ENCODE data around the gene ADTRP.

The ADTRP gene

DNA sequence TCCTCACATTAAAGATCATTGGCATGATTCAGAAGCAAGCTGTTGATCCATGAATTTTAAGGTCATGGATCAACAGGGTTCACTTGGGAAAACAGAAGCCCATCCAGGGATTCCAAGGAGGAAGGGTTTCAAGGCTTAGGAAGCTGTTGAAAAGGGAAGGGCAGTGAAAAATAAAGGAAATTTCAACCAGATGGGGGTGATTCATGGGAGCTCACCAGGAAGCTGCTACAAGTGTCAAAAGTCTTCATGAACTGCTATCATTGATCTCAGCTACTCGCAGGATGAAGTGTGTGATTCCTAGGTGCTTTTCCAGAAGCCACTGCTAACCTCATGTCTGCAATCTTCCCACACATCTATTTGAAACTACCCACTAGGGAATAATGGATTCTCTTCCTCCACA, 26.2 kb downstream of the ADTRP start:
- no peak overlapping the region for H4K8ac ChIP-seq (ENCODE audit: low read depth, low read length)

DNA sequence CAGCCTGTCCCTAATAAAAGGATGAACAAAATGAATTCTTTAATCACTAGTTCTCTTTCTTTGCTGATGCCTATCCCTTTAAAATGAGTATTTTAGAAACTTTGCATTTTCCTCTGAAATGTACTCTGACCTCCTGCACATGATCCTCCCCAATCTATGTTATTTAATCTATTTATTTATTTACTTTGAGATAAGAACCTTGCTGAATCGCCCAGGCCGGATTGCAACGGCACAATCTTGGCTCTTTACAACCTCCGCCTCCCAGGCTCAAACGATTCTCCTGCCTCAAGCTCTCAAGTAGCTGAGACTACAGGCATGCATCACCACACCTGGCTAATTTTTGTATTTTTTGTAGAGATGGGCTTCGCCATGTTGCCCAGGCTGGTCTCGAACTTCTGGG, 27.9 kb downstream of the ADTRP start:
- no peak overlapping the region for H3K27ac ChIP-seq (ENCODE audit: low read depth, low read length)
- no peak overlapping the region for H4K5ac ChIP-seq (ENCODE audit: low read length)
- H2BK120ac ChIP-seq (ENCODE audit: low read depth, low read length), result no peak overlapping the region
- DNase-seq, result no peak
- H3K79me2 ChIP-seq (ENCODE audit: control insufficient read depth, insufficient read depth, low read length), result no peaks in the 10 kb centered on the region
- H2AK5ac ChIP-seq (ENCODE audit: low read length), result no peak overlapping the region
- H3K79me1 ChIP-seq (ENCODE audit: low read length), result no peaks in the 10 kb centered on the region
- no CpG with 5 or more reads among the region's 7 CpGs for WGBS (ENCODE audit: extremely low coverage, insufficient coverage, low lambda C conversion rate)
- no peak overlapping the region for H2BK5ac ChIP-seq (ENCODE audit: low read length)
- no peak overlapping the region for H2BK15ac ChIP-seq (replicated peaks; ENCODE audit: low read depth)
- no peaks in the 10 kb centered on the region for H3K27me3 ChIP-seq (ENCODE audit: insufficient read depth, low read length, poor library complexity)
- no peaks in the 10 kb centered on the region for H3K36me3 ChIP-seq (ENCODE audit: control insufficient read depth, insufficient read depth, low read length)
- H3K4me3 ChIP-seq (ENCODE audit: low read length), result no peak overlapping the region
- H3K4ac ChIP-seq (ENCODE audit: low read depth, low read length), result no peak overlapping the region
- H3K56ac ChIP-seq (ENCODE audit: low read length), result no peak overlapping the region
- H3K18ac ChIP-seq (ENCODE audit: low read length), result no peak overlapping the region
- peaks cover 2% of the 10 kb centered on the region for H3K4me1 ChIP-seq (ENCODE audit: control insufficient read depth, low read depth, low read length)
- H3K9ac ChIP-seq (ENCODE audit: low read length), result no peak overlapping the region
- no peak overlapping the region for H3K23ac ChIP-seq (ENCODE audit: low read length)
- no peak overlapping the region for H4K8ac ChIP-seq (ENCODE audit: low read depth, low read length)
- H3K4me2 ChIP-seq (ENCODE audit: low read length), result no peak overlapping the region

More for the DNA sequence above, 26.2 kb downstream of the ADTRP start:
- Histone ChIP-seq H2BK5ac (ENCODE audit: low read length) (no peak overlapping the region), H3K4me2 (ENCODE audit: low read length) (no peak overlapping the region), H3K27me3 (ENCODE audit: insufficient read depth, low read length, poor library complexity) (no peaks in the 10 kb centered on the region), H3K4me3 (ENCODE audit: low read length) (no peak overlapping the region), H2BK15ac (replicated peaks; ENCODE audit: low read depth) (no peak overlapping the region), H3K56ac (ENCODE audit: low read length) (no peak overlapping the region), H3K36me3 (ENCODE audit: control insufficient read depth, insufficient read depth, low read length) (no peaks in the 10 kb centered on the region), H3K23ac (ENCODE audit: low read length) (no peak overlapping the region), H2BK120ac (ENCODE audit: low read depth, low read length) (no peak overlapping the region), H2AK5ac (ENCODE audit: low read length) (no peak overlapping the region), H4K5ac (ENCODE audit: low read length) (no peak overlapping the region), H3K4me1 (ENCODE audit: control insufficient read depth, low read depth, low read length) (peaks cover 2% of the 10 kb centered on the region), H3K18ac (ENCODE audit: low read length) (no peak overlapping the region), H3K79me2 (ENCODE audit: control insufficient read depth, insufficient read depth, low read length) (no peaks in the 10 kb centered on the region), H3K4ac (ENCODE audit: low read depth, low read length) (no peak overlapping the region), H3K27ac (ENCODE audit: low read depth, low read length) (no peak overlapping the region), H3K9ac (ENCODE audit: low read length) (no peak overlapping the region), H3K79me1 (ENCODE audit: low read length) (no peaks in the 10 kb centered on the region)
- no CpG with 5 or more reads among the region's 1 CpG for WGBS (ENCODE audit: extremely low coverage, insufficient coverage, low lambda C conversion rate)
- no peak for DNase-seq

- no peak overlapping the region for H4K5ac ChIP-seq (ENCODE audit: low read length)
- H3K27me3 ChIP-seq (ENCODE audit: insufficient read depth, low read length, poor library complexity), result no peaks in the 10 kb centered on the region
- no peak overlapping the region for H4K8ac ChIP-seq (ENCODE audit: low read depth, low read length)
- H2BK5ac ChIP-seq (ENCODE audit: low read length), result no peak overlapping the region
- H2AK5ac ChIP-seq (ENCODE audit: low read length), result no peak overlapping the region
- H3K4me3 ChIP-seq (ENCODE audit: low read length), result no peak overlapping the region
- no peak overlapping the region for H3K4me2 ChIP-seq (ENCODE audit: low read length)
- peaks cover 2% of the 10 kb centered on the region for H3K4me1 ChIP-seq (ENCODE audit: control insufficient read depth, low read depth, low read length)
- no peak overlapping the region for H3K27ac ChIP-seq (ENCODE audit: low read depth, low read length)
- H3K9ac ChIP-seq (ENCODE audit: low read length), result no peak overlapping the region
- no peak overlapping the region for H3K18ac ChIP-seq (ENCODE audit: low read length)
- H3K79me2 ChIP-seq (ENCODE audit: control insufficient read depth, insufficient read depth, low read length), result no peaks in the 10 kb centered on the region
- no peaks in the 10 kb centered on the region for H3K36me3 ChIP-seq (ENCODE audit: control insufficient read depth, insufficient read depth, low read length)
- H3K79me1 ChIP-seq (ENCODE audit: low read length), result no peaks in the 10 kb centered on the region
- H3K23ac ChIP-seq (ENCODE audit: low read length), result no peak overlapping the region
- no peak overlapping the region for H3K56ac ChIP-seq (ENCODE audit: low read length)
- no peak overlapping the region for H3K4ac ChIP-seq (ENCODE audit: low read depth, low read length)
- peak; percentile 26 for DNase-seq
- H2BK120ac ChIP-seq (ENCODE audit: low read depth, low read length), result no peak overlapping the region
- H2BK15ac ChIP-seq (replicated peaks; ENCODE audit: low read depth), result no peak overlapping the region
- WGBS (ENCODE audit: extremely low coverage, insufficient coverage, low lambda C conversion rate), result no CpG with 5 or more reads among the region's 7 CpGs
Observed at GRCh38 chr6:11748591-11749210, 29.9 kb downstream of the ADTRP start.

GRCh38 chr6:11747021-11747420, 31.6 kb downstream of the ADTRP start:
- WGBS (ENCODE audit: extremely low coverage, insufficient coverage, low lambda C conversion rate), result no CpG with 5 or more reads among the region's 3 CpGs
- Histone ChIP-seq H2BK5ac (ENCODE audit: low read length) (no peak overlapping the region), H3K79me2 (ENCODE audit: control insufficient read depth, insufficient read depth, low read length) (no peaks in the 10 kb centered on the region), H2AK5ac (ENCODE audit: low read length) (no peak overlapping the region), H3K4me1 (ENCODE audit: control insufficient read depth, low read depth, low read length) (no peaks in the 10 kb centered on the region), H3K9ac (ENCODE audit: low read length) (no peak overlapping the region), H2BK15ac (replicated peaks; ENCODE audit: low read depth) (no peak overlapping the region), H3K36me3 (ENCODE audit: control insufficient read depth, insufficient read depth, low read length) (no peaks in the 10 kb centered on the region), H3K18ac (ENCODE audit: low read length) (no peak overlapping the region), H3K23ac (ENCODE audit: low read length) (no peak overlapping the region), H3K79me1 (ENCODE audit: low read length) (no peaks in the 10 kb centered on the region), H3K27me3 (ENCODE audit: insufficient read depth, low read length, poor library complexity) (no peaks in the 10 kb centered on the region), H3K4me2 (ENCODE audit: low read length) (no peak overlapping the region), H3K56ac (ENCODE audit: low read length) (no peak overlapping the region), H3K4ac (ENCODE audit: low read depth, low read length) (no peak overlapping the region), H4K8ac (ENCODE audit: low read depth, low read length) (no peak overlapping the region), H3K4me3 (ENCODE audit: low read length) (no peak overlapping the region), H3K27ac (ENCODE audit: low read depth, low read length) (no peak overlapping the region), H4K5ac (ENCODE audit: low read length) (no peak overlapping the region), H2BK120ac (ENCODE audit: low read depth, low read length) (no peak overlapping the region)
- DNase-seq, result no peak

- Histone ChIP-seq H3K4me2 (ENCODE audit: low read length) (no peak overlapping the region), H2BK15ac (replicated peaks; ENCODE audit: low read depth) (no peak overlapping the region), H3K79me2 (ENCODE audit: control insufficient read depth, insufficient read depth, low read length) (no peaks in the 10 kb centered on the region), H3K56ac (ENCODE audit: low read length) (no peak overlapping the region), H3K79me1 (ENCODE audit: low read length) (no peaks in the 10 kb centered on the region), H2BK120ac (ENCODE audit: low read depth, low read length) (no peak overlapping the region), H3K27ac (ENCODE audit: low read depth, low read length) (no peak overlapping the region), H3K4ac (ENCODE audit: low read depth, low read length) (no peak overlapping the region), H3K18ac (ENCODE audit: low read length) (no peak overlapping the region), H3K27me3 (ENCODE audit: insufficient read depth, low read length, poor library complexity) (no peaks in the 10 kb centered on the region), H3K4me3 (ENCODE audit: low read length) (no peak overlapping the region), H3K4me1 (ENCODE audit: control insufficient read depth, low read depth, low read length) (no peaks in the 10 kb centered on the region), H3K9ac (ENCODE audit: low read length) (no peak overlapping the region), H3K23ac (ENCODE audit: low read length) (no peak overlapping the region), H3K36me3 (ENCODE audit: control insufficient read depth, insufficient read depth, low read length) (no peaks in the 10 kb centered on the region), H4K8ac (ENCODE audit: low read depth, low read length) (no peak overlapping the region), H2BK5ac (ENCODE audit: low read length) (no peak overlapping the region), H4K5ac (ENCODE audit: low read length) (no peak overlapping the region), H2AK5ac (ENCODE audit: low read length) (no peak overlapping the region)
- WGBS (ENCODE audit: extremely low coverage, insufficient coverage, low lambda C conversion rate), result no CpG with 5 or more reads among the region's 3 CpGs
- DNase-seq, result no peak
Observed at GRCh38 chr6:11744753-11745152, 33.9 kb downstream of the ADTRP start.

DNA sequence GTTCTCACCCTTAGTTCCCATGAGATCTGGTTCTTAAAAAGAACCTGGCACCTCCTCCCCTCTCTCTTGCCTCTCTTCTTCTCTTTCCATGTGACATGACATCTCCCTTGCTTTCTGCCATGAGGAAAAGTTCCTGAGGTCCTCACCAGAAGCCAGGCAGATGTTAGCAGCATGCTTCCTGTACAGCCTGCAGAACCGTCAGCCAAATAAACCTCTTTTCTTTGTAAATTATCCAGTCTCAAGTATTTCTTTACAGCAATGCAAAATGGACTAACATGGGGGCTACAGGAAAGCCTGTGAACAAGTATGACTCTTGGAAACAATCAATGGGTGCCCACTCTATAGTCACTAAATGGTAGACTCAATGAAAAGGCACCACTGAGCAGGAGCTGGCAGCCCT, 34.5 kb downstream of the ADTRP start:
- Histone ChIP-seq H2BK120ac (ENCODE audit: low read depth, low read length) (no peak overlapping the region), H3K79me2 (ENCODE audit: control insufficient read depth, insufficient read depth, low read length) (no peaks in the 10 kb centered on the region), H3K4me3 (ENCODE audit: low read length) (no peak overlapping the region), H4K5ac (ENCODE audit: low read length) (no peak overlapping the region), H3K79me1 (ENCODE audit: low read length) (no peaks in the 10 kb centered on the region), H3K4me2 (ENCODE audit: low read length) (no peak overlapping the region), H2BK15ac (replicated peaks; ENCODE audit: low read depth) (no peak overlapping the region), H3K23ac (ENCODE audit: low read length) (no peak overlapping the region), H2AK5ac (ENCODE audit: low read length) (no peak overlapping the region), H4K8ac (ENCODE audit: low read depth, low read length) (no peak overlapping the region), H2BK5ac (ENCODE audit: low read length) (no peak overlapping the region), H3K9ac (ENCODE audit: low read length) (no peak overlapping the region), H3K36me3 (ENCODE audit: control insufficient read depth, insufficient read depth, low read length) (no peaks in the 10 kb centered on the region), H3K56ac (ENCODE audit: low read length) (no peak overlapping the region), H3K4ac (ENCODE audit: low read depth, low read length) (no peak overlapping the region), H3K27ac (ENCODE audit: low read depth, low read length) (no peak overlapping the region), H3K27me3 (ENCODE audit: insufficient read depth, low read length, poor library complexity) (no peaks in the 10 kb centered on the region), H3K4me1 (ENCODE audit: control insufficient read depth, low read depth, low read length) (peaks cover 2% of the 10 kb centered on the region), H3K18ac (ENCODE audit: low read length) (no peak overlapping the region)
- DNase-seq, result no peak
- WGBS (ENCODE audit: extremely low coverage, insufficient coverage, low lambda C conversion rate), result no CpG with 5 or more reads among the region's 1 CpG

All from mesendoderm (in vitro differentiated cells).